GM10248 (cell line): ENCODE measurements around the gene MIAT.

Experiments
- CTCF ChIA-PET: fragments of 300-600 bp; sonication (Branson Sonifier 250); formaldehyde crosslinking; extraction: SDS; loops from one replicate; lab custom pipeline; 2021; ENCODE audit warnings: antibody characterized with exemption; lab: Yijun Ruan, JAX
- POLR2A ChIA-PET: fragments of 350-650 bp; sonication (Branson Sonifier 250); formaldehyde crosslinking; extraction: SDS; loops from one replicate; lab custom pipeline; 2020; ENCODE audit warnings: antibody characterized with exemption; lab: Yijun Ruan, JAX
- DNase-seq: peaks from one replicate; pipeline ENCODE4 v3.0.0; 2012; ENCODE audit errors: extremely low spot score
- CTCF ChIP-seq: IDR thresholded peaks from 2 replicates; pipeline ENCODE4 v1.5.1; 2012; ENCODE audit warnings: mild to moderate bottlenecking, low read depth; ENCODE audit errors: extremely low read depth, missing control alignments, control extremely low read depth

Gene MIAT

GRCh38 chr22:26662160-26662559 is 4.8 kb downstream of the MIAT start:
- no peak for DNase-seq
- no peak for TF ChIP-seq CTCF
- POLR2A ChIA-PET = no interaction called here
- CTCF ChIA-PET = no interaction called here

GRCh38 chr22:26663374-26663923 is 6.1 kb downstream of the MIAT start:
- no peak for TF ChIP-seq CTCF
- no peak for DNase-seq
- ChIA-PET POLR2A (interaction anchor here (0.6 kb wide), 1 partner anchor 30 kb away, joined by 3 read pairs; no protein-coding TSS in a partner anchor), CTCF (interaction anchor here (0.8 to 2.8 kb wide), 2 partner anchors 9 to 161 kb away, joined by 4 to 23 read pairs; no protein-coding TSS in a partner anchor)

- ChIA-PET CTCF (interaction anchor here (0.6 to 3.7 kb wide), 20 partner anchors 8 to 300 kb away, joined by 3 to 26 read pairs (median 4); no protein-coding TSS in a partner anchor), POLR2A (no interaction called here)
- TF ChIP-seq CTCF = no peak
- DNase-seq = no peak
These were observed 8.4 kb downstream of the MIAT start for GRCh38 chr22:26665813-26666231.

DNA sequence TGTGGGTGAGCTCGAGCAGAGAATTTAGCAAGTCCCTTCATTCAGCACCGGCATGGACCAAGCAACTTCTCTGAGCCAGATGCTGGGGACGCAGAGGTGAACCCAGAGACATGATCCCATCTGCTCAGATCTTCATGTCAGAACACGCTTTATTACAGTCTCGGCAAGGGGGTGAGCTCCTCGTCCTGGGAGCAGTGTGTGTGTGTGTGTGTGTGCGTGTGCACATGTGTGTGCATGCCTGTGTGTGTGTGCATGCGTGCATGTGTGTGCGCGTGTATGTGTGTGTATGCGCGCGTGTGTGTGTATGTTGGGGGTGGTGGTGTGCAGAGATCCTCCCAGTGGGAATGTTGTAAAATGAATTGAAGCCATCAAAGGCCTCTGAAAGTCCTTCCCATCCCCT is 9.8 kb downstream of the MIAT start:
- TF ChIP-seq CTCF = no peak
- ChIA-PET POLR2A (no interaction called here), CTCF (interaction anchor here (0.9 to 3.7 kb wide), 3 partner anchors 16 to 301 kb away, joined by 3 to 26 read pairs (median 13); no protein-coding TSS in a partner anchor)
- DNase-seq = no peak

DNA sequence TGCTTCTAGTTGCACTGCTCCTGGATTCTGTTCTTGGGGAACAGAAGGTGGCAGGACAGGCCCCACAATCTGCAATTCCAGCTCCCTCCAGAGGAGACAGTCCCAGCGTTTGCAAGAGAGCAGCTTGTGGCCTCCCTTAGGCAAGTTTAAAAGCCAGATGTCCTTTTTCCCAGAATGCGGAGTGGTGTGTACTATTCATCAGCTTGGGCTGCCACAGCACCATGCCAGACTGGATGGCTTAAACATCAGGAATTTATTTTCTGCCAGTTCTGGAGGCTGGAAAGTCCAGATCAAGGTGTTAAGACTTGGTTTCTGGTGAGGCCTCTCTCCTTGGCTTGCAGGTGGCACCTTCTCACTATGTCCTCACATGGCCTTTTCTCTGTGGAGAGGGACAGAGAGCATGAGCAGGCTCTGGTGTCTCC is 11.7 kb downstream of the MIAT start:
- ChIA-PET POLR2A (no interaction called here), CTCF (interaction anchor here (0.8 kb wide), 1 partner anchor 11 kb away, joined by 3 read pairs; no protein-coding TSS in a partner anchor)
- no peak for TF ChIP-seq CTCF

GRCh38 chr22:26670459-26670858 is 13.1 kb downstream of the MIAT start:
- POLR2A ChIA-PET = no interaction called here
- CTCF ChIA-PET = interaction anchor here (1.2 kb wide), 1 partner anchor 10 kb away, joined by 3 read pairs; no protein-coding TSS in a partner anchor

More for the DNA sequence above, 11.7 kb downstream of the MIAT start:
- no peak for DNase-seq

More at GRCh38 chr22:26670459-26670858, 13.1 kb downstream of the MIAT start:
- DNase-seq = no peak
- no peak for TF ChIP-seq CTCF
